K562 (cell line): ENCODE results near the gene TMEM151A. TPM values are rescaled to one million over a fixed set of nuclear protein-coding genes. Genes with fewer than 3 reads are reported as not detected.

Source experiments
- CSDE1 ChIP-seq, 2 experiments: fragments of 450-650 bp; IDR thresholded peaks; 2 replicates each; pipeline ENCODE4 v1.6.1; 2016; ENCODE audit warnings: mild to moderate bottlenecking in 1 of 2
- CTBP1 ChIP-seq: fragments of 450-650 bp; IDR thresholded peaks from 2 replicates; pipeline ENCODE4 v1.6.1; 2016; ENCODE audit warnings: borderline replicate concordance
- ETV5 ChIP-seq: sonication (generic); formaldehyde crosslinking; IDR thresholded peaks from 2 replicates; pipeline ENCODE4 v1.4.0; 2020; ENCODE audit warnings: low read depth, mild to moderate bottlenecking, missing genetic modification reagents
- RFX7 ChIP-seq: fragments of 250-450 bp; sonication (Bioruptor Pico); IDR thresholded peaks from 2 replicates; pipeline ENCODE4 v1.5.1; 2021; ENCODE audit warnings: mild to moderate bottlenecking
- SMAD1 ChIP-seq: fragments of 150-350 bp; IDR thresholded peaks from 2 replicates; pipeline ENCODE4 v1.6.1; 2014; ENCODE audit warnings: low read length, low read depth; ENCODE audit not compliant: partially characterized antibody
- TEAD4 ChIP-seq, 2 experiments: sonication (generic) in 1 of 2; formaldehyde crosslinking in 1 of 2; IDR thresholded peaks; 2 replicates each; pipeline versions ENCODE4 v1.6.1 to v1.8.0; 2012 to 2022; ENCODE audit warnings: borderline replicate concordance in 1 of 2, inconsistent platforms in 1 of 2, low read length in 1 of 2, mild to moderate bottlenecking in 1 of 2, missing genetic modification reagents in 1 of 2
- U2AF1 ChIP-seq: fragments of 200-400 bp; formaldehyde crosslinking; optimal IDR thresholded peaks from 2 replicates; pipeline ENCODE3; 2017; ENCODE audit warnings: mild to moderate bottlenecking, low read depth, low read length, moderate library complexity
- ZKSCAN8 ChIP-seq: fragments of 200-800 bp; sonication (Bioruptor generic); IDR thresholded peaks from 2 replicates; pipeline ENCODE4 v1.6.1; 2016; ENCODE audit warnings: missing genetic modification characterization, missing compliant biosample characterization
- ZNF212 ChIP-seq: fragments of 450-650 bp; formaldehyde crosslinking; IDR thresholded peaks from 2 replicates; pipeline ENCODE4 v1.4.0; 2020; ENCODE audit warnings: mild to moderate bottlenecking
- ZNF384 ChIP-seq: IDR thresholded peaks from 2 replicates; pipeline ENCODE4 v1.6.1; 2012; ENCODE audit warnings: low read depth, low read length, improper control_type of control experiment
- polyA plus RNA-seq, 8 experiments: library from polyadenylated mRNA; depleted of rRNA in 4 of 8; stranded (reverse) in 5 of 8; unstranded in 3 of 8; fragments of >200 nt; fragmentation: Nextera tagmentation in 2 of 8; fragmentation: Illumina TruSeq in 1 of 8; extraction: Ambion mirVana in 2 of 8; extraction: Trizol in 1 of 8; gene quantifications; 2 replicates each; pipeline versions ENCODE4 v1.2.1 to v1.2.3, GENCODE V29; 2011 to 2014; ENCODE audit warnings: inconsistent platforms in 1 of 8, missing spikeins in 1 of 8
- total RNA-seq, 7 experiments: library from RNA; depleted of rRNA in 6 of 7; stranded (reverse); fragments of >200 nt in 6 of 7; fragmentation: Illumina TruSeq in 2 of 7; extraction: Trizol in 2 of 7; gene quantifications; 2 replicates each; pipeline versions ENCODE4 v1.2.1 to v1.2.3, GENCODE V29; 2011 to 2021; ENCODE audit warnings: low replicate concordance in 1 of 7
- TF ChIP-seq, protein P1 (sequence below): fragments of 450-650 bp; IDR thresholded peaks from 2 replicates; pipeline ENCODE4 v1.6.1; 2017; ENCODE audit warnings: antibody characterized with exemption, mild to moderate bottlenecking
- TF ChIP-seq, protein P2 (sequence below): fragments of 450-650 bp; IDR thresholded peaks from 2 replicates; pipeline ENCODE4 v1.6.1; 2016; ENCODE audit warnings: antibody characterized with exemption
- TF ChIP-seq, protein P3 (sequence below): sonication (generic); formaldehyde crosslinking; IDR thresholded peaks from 2 replicates; pipeline ENCODE4 v1.4.0; 2020; ENCODE audit warnings: mild to moderate bottlenecking, missing genetic modification reagents
- TF ChIP-seq, protein P4 (sequence below): fragments of 250-450 bp; sonication (Bioruptor Pico); IDR thresholded peaks from 2 replicates; pipeline ENCODE4 v1.8.0; 2022; ENCODE audit warnings: inconsistent platforms, mild to moderate bottlenecking, moderate library complexity, borderline replicate concordance
- TF ChIP-seq, protein P5 (sequence below), 2 experiments: fragments of 200-800 bp in 1 of 2; sonication (Bioruptor generic) in 1 of 2; sonication (generic) in 1 of 2; formaldehyde crosslinking in 1 of 2; IDR thresholded peaks in 1 of 2; conservative IDR thresholded peaks in 1 of 2; 2 replicates each; pipeline versions ENCODE4 v1.5.0 to v1.6.1; 2016 to 2020; ENCODE audit warnings: missing compliant biosample characterization in 1 of 2, missing genetic modification characterization in 1 of 2, missing genetic modification reagents in 1 of 2

TMEM151A gene
- total and polyA plus RNA-seq, 9 of the 15 experiments (the other 6 are each of a cell fraction or from before 2014, with no cell fraction given), result not detected

DNA sequence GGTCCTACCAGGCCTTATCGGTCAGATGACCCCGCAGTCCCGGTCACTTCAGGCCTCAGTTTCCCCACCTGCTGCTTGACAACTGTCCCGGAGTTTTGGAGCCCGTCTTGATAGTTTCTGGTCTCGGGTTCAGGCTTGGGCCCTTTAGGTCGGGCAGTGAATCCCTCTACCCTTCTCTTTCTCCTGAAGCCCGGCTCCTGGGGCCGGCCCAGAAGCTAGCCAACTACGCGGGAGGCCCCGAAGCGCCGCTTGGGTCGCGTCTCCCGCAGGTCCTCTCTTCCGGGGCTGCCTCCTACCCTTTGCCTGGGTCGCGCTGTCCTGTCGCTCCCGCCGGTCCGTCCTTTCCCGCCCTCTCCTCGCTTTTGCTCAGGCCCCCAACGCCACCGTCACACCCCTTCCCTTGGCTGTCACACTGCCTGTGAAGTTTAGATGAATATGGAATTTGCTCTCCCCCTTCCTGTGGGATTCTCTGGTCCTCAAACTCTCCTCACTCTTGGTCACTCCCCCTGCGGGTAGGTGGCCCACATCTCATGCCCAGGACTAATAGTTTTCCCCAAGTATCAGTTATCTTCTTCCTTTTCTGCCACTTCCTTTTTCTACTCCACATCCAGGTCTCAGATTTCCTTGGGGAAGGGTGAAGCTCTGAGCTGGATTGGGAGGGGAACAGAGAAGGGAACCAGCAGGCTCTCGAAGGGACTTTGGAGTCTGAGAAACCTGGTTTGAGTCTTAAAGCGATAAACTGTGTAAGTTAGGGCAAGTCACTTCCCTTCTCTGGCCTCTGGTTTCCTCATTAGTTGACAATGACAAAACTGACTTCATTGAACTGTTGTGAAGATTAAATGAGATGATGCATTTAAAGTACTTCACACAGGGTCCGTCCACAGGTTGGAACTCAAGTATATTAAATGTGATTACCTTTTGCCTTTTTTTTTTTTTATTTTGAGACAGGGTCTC, 22.5 kb upstream of the TMEM151A start (continued):
- no peak for TF ChIP-seq CSDE1 (IDR thresholded peaks at IDR 0.05)
- no peak for TF ChIP-seq ZNF384
- TF ChIP-seq, protein P1, sequence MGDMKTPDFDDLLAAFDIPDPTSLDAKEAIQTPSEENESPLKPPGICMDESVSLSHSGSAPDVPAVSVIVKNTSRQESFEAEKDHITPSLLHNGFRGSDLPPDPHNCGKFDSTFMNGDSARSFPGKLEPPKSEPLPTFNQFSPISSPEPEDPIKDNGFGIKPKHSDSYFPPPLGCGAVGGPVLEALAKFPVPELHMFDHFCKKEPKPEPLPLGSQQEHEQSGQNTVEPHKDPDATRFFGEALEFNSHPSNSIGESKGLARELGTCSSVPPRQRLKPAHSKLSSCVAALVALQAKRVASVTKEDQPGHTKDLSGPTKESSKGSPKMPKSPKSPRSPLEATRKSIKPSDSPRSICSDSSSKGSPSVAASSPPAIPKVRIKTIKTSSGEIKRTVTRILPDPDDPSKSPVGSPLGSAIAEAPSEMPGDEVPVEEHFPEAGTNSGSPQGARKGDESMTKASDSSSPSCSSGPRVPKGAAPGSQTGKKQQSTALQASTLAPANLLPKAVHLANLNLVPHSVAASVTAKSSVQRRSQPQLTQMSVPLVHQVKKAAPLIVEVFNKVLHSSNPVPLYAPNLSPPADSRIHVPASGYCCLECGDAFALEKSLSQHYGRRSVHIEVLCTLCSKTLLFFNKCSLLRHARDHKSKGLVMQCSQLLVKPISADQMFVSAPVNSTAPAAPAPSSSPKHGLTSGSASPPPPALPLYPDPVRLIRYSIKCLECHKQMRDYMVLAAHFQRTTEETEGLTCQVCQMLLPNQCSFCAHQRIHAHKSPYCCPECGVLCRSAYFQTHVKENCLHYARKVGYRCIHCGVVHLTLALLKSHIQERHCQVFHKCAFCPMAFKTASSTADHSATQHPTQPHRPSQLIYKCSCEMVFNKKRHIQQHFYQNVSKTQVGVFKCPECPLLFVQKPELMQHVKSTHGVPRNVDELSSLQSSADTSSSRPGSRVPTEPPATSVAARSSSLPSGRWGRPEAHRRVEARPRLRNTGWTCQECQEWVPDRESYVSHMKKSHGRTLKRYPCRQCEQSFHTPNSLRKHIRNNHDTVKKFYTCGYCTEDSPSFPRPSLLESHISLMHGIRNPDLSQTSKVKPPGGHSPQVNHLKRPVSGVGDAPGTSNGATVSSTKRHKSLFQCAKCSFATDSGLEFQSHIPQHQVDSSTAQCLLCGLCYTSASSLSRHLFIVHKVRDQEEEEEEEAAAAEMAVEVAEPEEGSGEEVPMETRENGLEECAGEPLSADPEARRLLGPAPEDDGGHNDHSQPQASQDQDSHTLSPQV, result no peak
- no peak for TF ChIP-seq TEAD4 (IDR thresholded peaks at IDR 0.05; ENCODE audit: low read length)
- peak; percentile 66; the same call in 1 of the 2 replicates for TF ChIP-seq TEAD4 (CRISPR knock-in tag; IDR thresholded peaks at IDR 0.05; ENCODE audit: borderline replicate concordance)
- TF ChIP-seq, protein P2, sequence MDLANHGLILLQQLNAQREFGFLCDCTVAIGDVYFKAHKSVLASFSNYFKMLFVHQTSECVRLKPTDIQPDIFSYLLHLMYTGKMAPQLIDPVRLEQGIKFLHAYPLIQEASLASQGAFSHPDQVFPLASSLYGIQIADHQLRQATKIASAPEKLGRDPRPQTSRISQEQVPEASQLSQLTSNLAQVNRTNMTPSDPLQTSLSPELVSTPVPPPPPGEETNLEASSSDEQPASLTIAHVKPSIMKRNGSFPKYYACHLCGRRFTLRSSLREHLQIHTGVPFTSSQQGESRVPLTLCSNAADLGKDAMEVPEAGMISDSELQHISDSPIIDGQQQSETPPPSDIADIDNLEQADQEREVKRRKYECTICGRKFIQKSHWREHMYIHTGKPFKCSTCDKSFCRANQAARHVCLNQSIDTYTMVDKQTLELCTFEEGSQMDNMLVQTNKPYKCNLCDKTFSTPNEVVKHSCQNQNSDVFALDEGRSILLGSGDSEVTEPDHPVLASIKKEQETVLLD, result no peak
- TF ChIP-seq U2AF1, result no peak
- TF ChIP-seq ZKSCAN8 (CRISPR knock-in tag), result no peak
- TF ChIP-seq SMAD1, result no peak
- TF ChIP-seq RFX7 (CRISPR knock-in tag), result no peak
- TF ChIP-seq ETV5 (CRISPR knock-in tag), result peak; percentile 20; the same call in 1 of the 2 replicates
- TF ChIP-seq, protein P3, sequence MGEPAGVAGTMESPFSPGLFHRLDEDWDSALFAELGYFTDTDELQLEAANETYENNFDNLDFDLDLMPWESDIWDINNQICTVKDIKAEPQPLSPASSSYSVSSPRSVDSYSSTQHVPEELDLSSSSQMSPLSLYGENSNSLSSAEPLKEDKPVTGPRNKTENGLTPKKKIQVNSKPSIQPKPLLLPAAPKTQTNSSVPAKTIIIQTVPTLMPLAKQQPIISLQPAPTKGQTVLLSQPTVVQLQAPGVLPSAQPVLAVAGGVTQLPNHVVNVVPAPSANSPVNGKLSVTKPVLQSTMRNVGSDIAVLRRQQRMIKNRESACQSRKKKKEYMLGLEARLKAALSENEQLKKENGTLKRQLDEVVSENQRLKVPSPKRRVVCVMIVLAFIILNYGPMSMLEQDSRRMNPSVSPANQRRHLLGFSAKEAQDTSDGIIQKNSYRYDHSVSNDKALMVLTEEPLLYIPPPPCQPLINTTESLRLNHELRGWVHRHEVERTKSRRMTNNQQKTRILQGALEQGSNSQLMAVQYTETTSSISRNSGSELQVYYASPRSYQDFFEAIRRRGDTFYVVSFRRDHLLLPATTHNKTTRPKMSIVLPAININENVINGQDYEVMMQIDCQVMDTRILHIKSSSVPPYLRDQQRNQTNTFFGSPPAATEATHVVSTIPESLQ, result 0 out of 2 replicates have a peak, but pooled peaks have one; percentile 5
- TF ChIP-seq, protein P4, sequence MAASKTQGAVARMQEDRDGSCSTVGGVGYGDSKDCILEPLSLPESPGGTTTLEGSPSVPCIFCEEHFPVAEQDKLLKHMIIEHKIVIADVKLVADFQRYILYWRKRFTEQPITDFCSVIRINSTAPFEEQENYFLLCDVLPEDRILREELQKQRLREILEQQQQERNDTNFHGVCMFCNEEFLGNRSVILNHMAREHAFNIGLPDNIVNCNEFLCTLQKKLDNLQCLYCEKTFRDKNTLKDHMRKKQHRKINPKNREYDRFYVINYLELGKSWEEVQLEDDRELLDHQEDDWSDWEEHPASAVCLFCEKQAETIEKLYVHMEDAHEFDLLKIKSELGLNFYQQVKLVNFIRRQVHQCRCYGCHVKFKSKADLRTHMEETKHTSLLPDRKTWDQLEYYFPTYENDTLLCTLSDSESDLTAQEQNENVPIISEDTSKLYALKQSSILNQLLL (CRISPR knock-in tag), result no peak
- TF ChIP-seq CTBP1, result peak; percentile 80
- TF ChIP-seq, protein P5, sequence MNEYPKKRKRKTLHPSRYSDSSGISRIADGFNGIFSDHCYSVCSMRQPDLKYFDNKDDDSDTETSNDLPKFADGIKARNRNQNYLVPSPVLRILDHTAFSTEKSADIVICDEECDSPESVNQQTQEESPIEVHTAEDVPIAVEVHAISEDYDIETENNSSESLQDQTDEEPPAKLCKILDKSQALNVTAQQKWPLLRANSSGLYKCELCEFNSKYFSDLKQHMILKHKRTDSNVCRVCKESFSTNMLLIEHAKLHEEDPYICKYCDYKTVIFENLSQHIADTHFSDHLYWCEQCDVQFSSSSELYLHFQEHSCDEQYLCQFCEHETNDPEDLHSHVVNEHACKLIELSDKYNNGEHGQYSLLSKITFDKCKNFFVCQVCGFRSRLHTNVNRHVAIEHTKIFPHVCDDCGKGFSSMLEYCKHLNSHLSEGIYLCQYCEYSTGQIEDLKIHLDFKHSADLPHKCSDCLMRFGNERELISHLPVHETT (CRISPR knock-in tag; conservative IDR thresholded peaks at IDR 0.05 in 1 of 2, IDR thresholded peaks at IDR 0.05 in 1 of 2), result no peak
- TF ChIP-seq ZNF212 (CRISPR knock-in tag), result no peak
